DOHH2 (cell line): Measurements from ENCODE around the gene GATB.

ENCODE experiments used
- CTCF ChIP-seq: fragments of 200-600 bp; sonication (generic); IDR thresholded peaks from one replicate; pipeline ENCODE4 v1.5.1; 2014; ENCODE audit warnings: antibody characterized with exemption, mild to moderate bottlenecking, low read depth, low read length; ENCODE audit not compliant: poor library complexity, severe bottlenecking
- EZH2phosphoT487 ChIP-seq: fragments of 200-600 bp; sonication (generic); IDR thresholded peaks from 2 replicates; pipeline ENCODE4 v1.6.1; 2017; ENCODE audit warnings: borderline replicate concordance, mild to moderate bottlenecking, antibody characterized with exemption, low read length, moderate library complexity, mixed read lengths

- TF ChIP-seq CTCF (no peak), EZH2phosphoT487 (no peak)
These were observed 47.7 kb upstream of the GATB start for GRCh38 chr4:151808542-151808941.
